Renal cortical epithelial cell (primary cell): ENCODE measurements around the gene USP22. TPM values are rescaled to one million over a fixed set of nuclear protein-coding genes. Genes with fewer than 3 reads are reported as not detected.

Source experiments
- total RNA-seq: library from RNA; depleted of rRNA; stranded (reverse); fragments of >200 nt; gene quantifications from 2 replicates; pipeline ENCODE4 v1.2.3, GENCODE V29; 2014

Gene USP22
- total RNA-seq, 1 donor from 2014 or later: 372 TPM

Other genes with a start within 250 kb of the USP22 start
- gene DHRS7B, start 84.0 kb upstream of the USP22 start, total RNA-seq: 28.5 and 30.0 TPM in 2 replicates
- gene TMEM11, start 171.2 kb upstream of the USP22 start, total RNA-seq: 14.3 and 14.8 TPM in 2 replicates
- 2.1 and 13.4 TPM in 2 replicates for gene NATD1, start 210.4 kb upstream of the USP22 start, total RNA-seq
- 22.4 and 22.8 TPM in 2 replicates for gene MAP2K3, start 241.7 kb upstream of the USP22 start, total RNA-seq